ENCODE results near the gene CAP1.
"Not testable (repeated sequence)": the region's sequence is repeated elsewhere in the genome, so short reads cannot be mapped to it uniquely, and the experiment has no call there.

CAP1 gene

DNA sequence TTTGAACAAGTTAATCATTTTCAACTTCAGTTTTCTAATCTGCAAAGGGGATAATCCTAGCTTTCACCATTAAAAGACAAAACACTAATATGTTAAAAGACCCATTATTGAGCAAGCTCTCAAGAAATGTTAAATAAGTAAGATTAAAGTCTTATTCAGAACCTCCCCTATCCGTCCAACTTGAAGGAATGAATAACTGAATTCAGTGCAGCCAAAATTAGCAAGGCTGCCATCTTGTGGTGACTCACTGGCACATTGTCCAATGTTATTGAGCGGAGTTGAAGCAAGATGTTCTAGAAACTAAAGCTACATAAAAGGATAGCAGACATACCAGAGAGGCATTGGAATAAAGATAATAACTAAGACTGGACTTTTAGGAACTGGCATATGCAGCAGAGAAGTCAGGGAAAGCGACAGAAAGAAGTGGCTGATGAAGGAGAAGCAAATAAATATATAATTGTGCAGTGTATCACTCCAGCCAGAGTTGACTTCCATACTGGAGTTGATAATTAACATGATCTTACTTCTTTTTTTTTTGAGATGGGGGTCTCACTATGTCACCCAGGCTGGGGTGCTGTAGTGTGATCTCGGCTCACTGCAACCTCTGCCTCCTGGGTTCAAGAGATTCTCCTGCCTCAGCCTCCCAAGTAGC, 8.2 kb upstream of the CAP1 start:
- peak; percentile 78 for DNase-seq

DNA sequence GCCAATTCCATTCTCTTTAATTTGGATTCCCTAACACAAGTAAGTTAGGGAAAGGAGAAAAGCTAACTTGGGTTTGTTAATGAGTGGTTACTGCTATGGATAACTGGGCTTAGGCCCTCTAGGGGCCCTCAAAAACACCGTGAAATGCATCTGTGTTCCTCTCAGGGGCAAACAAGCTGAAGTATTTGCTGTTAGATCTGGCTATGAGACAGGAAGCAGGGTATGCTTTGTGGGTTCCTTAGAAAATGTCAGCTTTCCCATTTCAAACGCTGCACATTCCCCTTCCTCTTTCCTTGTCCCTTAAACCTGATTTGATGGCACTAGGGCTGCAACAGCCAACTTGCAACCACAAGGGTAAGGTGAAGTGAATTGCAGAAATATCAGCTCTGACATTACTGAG, 5.7 kb upstream of the CAP1 start:
- no peak for DNase-seq

DNA sequence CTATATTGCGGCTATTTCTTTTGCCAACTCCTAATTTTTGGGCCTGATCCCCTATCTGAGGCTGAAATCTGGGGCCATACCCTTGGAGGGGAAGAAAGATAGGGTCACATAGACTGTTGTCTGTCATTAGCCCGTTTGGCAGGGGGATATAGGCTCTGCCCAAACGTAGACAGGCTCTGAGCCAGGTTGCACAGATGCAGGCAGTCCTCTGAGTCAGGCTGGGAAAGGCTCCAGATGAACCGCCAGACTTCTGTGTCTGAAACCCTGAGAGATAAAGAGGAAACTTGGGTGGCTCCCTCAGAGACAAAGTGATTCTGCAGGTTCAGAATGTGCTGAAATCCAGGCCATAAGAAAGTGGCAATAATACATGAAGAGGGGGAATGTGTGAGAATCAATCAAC, 4.0 kb upstream of the CAP1 start:
- no peak for DNase-seq

DNA sequence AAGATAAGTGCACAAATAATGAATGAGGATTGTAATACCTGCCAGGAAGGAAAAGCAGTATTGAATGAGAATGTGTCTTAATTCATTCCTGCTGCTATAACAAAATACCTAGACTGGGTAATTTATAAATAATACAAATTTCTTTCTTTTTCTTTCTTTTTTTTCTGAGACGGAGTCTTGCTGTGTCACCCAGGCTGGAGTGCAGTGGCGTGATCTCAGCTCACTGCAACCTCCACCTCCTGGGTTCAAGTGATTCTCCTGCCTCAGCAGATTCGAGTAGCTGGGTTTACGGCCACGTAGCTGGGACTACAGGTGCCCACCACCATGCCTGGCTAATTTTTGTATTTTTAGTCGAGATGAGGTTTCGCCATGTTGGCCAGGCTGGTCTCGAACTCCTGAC, 3.3 kb upstream of the CAP1 start:
- not testable (repeated sequence) for DNase-seq

DNA sequence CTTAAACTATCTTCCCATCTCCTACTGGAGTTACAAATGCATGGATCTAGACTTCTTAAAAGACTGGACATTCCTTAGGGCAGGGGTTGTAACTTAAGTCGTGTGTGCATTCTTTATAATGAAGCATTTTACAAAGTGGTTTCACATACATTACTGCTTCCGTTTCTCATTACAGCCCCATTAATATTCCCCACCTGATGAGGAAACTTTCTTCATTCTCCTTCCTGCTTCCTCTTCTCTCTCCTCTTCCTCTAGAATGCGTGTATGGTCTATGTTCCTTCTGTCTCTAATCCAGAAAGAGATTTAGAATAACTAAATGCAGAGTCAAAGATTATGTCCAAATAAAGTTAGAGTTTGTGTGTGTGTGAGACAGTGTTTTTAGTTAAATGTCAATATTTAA, 1.8 kb upstream of the CAP1 start:
- no peak for DNase-seq

DNA sequence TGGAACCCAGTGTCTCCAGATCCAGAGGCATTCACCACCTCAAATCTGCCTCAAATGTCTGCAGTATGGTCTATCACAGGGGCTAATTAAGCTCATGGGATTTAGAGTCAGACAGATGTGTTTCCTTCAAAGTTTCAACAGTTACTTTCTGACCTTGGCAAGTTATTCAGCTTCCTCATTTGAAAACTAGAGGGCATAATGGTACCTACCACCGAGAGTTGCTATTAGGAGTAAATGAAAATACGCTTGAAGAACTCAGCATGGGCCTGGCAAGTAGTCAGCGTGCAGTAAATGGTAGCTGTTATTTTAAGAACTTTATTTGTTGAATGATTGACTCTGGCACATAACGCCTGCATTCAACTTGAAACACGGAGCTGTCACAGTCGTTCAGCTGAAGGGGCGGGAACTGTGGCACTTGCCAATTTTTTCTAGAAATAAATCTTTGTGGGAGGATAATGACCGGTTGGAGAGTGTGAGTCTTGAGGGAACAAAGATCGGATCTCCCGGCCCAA, 1.2 kb upstream of the CAP1 start:
- peak; percentile 75 for DNase-seq

DNA sequence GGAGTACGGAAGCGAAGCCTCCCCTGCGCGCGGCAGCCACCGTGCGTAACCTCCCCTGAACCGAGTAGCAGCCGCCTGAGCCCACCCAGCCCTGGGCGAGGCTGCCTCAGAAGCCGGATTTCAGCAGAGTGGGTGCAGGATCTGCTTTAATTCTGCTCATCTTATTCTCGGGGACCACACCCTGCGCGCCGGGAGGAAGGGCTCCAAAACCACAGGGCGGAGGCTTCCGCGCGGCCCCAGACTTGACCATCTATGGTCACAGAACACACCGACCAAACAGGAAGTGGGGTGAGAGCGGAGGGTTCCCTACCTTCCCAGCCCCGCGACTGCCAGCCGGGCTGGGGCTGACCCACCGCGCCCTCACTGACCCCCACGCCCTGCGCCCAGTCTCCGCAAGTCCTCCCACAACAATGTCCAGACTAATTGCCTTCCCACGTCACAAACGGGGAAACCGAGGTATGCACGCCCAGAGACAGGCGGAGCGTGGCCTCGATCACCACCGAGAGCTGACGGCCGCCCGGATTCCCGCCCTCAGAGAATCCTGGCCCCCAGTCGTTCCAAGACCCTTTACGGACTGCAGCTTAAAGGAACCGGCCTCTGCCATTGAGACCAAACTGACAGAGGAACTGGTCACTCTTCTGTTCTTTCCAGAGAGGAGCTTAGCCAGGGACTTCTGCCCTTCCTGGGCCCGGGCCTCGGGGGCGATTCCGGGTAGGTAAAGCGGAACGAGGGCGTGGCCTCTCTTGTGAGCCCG, 595 bp upstream of the CAP1 start:
- no peak for DNase-seq

DNA sequence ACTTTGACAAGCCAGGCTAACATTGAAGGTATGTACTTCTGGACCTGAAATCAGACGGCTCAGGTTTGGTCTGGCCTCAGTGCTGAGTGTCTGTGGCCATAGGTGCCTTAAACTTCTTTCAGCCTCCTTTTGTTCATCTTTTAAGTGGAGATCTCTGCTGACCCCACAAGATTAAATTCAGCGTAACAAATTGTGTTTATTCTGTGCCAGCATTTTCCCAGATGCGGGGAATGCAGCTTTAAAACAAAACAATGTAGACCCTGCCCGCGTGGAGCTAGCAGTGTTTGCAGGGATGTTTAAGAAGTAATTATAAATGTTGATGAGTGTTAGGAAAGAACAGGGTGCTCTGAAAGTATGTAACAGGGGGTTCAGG, 923 bp downstream of the CAP1 start:
- DNase-seq, result no peak

DNA sequence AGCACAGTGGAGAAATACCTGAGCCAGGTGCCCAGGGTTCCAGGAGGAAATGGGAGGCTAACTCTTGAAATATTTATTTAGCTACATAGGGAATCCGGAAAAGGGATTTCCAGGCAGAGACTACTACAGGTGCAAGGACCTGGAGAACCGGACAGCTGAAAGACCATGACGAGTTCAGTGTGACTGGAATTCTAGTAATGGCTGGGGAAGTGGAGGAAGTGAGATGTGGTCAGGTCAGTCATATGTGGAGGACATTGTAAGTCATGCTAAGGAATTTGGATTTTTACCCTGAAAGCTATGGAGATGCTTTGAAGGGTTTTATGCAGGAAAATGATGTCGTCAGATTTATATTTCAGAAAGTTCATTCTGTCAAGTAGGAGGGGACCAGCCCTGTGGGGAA, 1.8 kb downstream of the CAP1 start:
- DNase-seq, result no peak

DNA sequence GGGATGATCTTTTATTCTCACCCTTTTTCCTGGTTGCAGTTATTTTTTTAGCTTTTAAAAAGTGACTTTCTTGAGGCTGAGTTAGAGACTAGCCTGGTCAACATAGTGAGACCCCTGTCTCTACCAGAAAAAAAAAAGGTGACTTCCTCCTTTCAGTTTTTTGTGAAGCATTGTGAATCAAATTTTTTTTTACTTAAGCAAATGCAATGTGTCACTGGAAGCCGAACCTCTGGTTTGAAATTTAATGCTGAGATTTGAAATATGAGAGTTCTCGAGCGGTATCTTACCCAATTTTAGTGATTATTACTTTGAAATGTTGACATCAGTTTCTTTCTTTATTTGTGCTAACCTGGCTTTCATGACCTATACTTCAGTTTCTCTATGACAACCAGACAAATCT, 3.6 kb downstream of the CAP1 start:
- DNase-seq, result no peak

DNA sequence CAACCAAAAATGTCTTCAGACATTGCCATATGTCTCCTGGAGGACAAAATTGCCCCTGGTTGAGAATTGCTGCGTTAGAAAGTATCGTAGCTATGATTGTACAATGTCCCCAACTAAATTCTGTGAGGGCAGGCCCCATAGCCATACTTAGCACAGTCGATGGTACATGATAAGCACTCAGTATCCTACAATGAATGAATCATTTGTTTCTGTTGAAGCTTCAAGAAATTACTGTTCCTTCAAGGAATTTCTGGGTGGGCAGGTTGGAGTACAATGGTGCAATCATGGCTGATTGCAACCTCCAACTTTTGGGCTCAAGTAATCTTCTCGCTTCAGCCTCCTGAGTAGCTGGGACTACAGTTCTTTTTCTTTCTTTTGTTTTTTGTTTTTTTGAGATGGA, 4.7 kb downstream of the CAP1 start:
- no peak for DNase-seq

DNA sequence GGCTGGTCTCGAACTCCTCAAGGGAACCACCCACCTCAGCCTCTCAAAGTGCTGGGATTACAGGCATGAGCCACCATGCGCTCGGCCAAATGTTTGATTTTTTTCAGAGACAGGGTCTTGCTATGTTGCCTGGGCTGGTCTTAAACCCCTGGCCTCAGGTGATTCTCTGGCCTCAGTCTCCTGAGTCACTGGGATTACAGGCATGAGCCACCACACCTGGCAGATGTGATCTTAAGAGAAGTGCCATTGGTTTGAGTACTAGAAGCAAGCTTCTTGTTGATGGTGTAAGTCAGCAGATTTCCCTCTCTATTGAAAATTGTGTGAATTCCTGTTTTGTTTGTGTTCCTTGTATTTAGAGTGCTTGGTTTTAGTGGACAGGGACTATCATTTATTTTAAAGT, 5.2 kb downstream of the CAP1 start:
- no peak for DNase-seq

DNA sequence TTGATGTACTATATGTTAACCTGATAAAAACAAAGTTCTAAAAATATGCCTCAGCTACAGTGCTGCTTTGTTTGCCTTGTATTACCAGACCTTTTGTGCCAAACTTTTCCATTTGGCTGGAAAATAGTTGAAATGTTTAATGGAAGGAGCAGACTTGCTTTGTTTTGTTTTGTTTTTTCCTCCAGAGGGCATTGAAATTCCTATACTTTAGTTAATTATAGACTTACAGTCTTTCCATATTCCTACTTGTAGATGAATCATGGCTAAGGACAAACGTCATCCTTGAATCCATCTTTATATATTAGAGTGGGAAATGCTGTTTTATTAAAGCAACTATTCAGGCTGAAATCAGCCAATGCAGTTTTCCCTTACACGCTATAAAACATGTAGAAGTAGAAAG, 6.7 kb downstream of the CAP1 start:
- DNase-seq, result no peak

DNA sequence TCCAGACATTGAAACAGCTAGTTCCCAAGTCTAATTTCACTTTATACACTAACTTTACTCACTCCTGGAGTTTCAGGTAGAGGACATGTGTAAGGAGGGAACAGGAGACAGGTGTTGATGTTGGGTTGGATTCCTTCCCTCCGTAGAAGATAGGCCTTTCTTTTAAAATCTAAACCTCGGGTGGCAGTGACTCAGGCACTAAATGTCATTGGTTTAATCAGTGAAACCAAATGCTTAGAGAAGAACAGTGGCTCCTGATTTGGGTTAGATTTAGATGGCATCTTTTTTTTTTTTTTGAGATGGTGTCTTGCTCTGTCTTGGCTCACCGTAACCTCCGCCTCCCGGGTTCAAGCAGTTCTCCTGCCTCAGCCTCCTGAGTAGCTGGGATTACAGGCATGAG, 7.2 kb downstream of the CAP1 start:
- no peak for DNase-seq

DNA sequence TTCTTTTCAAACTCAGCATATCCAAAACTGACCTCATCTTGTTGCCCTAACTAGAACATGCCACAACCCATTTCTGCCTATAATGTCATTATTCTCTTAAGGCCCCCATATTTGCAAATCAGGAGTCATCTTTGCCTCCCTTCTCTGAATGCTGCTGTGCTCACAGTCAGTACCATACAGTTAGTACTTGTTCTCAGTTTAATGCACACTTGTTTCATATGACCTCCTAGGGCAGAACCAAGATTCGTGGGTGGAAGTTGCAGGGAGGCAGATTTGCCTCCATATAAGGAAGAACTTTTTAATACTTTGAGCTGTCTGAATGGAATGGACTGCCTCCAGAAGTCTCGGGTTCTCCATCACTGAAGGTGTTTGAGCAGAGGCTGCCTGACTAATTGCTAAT, 9.2 kb downstream of the CAP1 start:
- DNase-seq, result no peak

DNA sequence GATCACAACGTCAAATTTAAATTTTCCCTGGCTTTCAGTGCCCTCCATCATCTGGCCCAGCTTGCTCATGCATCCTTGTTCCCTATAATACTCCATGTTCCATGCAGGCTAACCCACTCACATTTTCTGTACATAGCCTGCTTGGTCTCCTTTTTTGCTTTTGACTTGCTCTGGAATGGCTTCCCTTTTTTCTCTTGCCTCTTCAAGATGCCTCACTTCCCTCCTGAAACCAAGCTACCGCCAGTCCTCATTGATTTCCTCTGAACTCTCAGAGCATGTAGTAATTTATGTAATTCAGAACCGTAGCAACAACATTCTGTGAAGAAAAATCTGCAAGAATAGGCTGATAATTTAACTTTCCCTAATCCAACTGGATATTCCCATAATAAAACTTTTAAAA, 10.3 kb downstream of the CAP1 start:
- no peak for DNase-seq

DNA sequence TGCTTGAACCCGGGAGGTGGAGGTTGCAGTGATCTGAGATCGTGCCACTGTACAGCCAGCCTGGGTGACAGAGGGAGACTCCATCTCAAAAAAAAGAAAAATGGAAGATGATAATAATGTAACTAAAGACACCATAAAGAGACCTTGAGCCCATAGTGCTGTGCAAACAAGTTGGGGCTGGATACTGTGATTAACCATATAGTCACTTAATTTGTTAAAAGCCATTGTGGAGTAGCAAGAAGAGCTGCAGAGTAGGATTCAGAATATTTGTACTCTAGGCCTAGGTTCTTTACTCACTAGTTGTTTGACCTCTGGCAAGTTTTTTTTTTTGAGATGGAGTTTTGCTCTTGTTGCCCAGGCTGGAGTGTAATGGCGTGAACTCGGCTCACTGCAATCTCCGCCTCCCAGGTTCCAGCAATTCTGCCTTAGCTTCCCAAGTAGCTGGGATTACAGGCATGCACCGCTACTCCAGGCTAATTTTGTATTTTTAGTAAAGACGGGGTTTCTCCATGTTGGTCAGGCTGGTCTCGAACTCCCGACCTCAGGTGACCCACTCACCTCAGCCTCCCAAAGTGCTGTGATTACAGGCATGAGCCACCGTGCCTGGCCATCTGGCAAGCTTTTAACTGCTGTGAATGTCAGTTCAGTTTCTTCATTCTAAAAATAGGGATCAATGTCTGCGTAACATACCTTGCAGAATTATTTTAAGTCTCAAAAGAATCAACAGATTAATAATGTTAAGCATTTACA, 12.8 kb downstream of the CAP1 start:
- DNase-seq, result no peak

DNA sequence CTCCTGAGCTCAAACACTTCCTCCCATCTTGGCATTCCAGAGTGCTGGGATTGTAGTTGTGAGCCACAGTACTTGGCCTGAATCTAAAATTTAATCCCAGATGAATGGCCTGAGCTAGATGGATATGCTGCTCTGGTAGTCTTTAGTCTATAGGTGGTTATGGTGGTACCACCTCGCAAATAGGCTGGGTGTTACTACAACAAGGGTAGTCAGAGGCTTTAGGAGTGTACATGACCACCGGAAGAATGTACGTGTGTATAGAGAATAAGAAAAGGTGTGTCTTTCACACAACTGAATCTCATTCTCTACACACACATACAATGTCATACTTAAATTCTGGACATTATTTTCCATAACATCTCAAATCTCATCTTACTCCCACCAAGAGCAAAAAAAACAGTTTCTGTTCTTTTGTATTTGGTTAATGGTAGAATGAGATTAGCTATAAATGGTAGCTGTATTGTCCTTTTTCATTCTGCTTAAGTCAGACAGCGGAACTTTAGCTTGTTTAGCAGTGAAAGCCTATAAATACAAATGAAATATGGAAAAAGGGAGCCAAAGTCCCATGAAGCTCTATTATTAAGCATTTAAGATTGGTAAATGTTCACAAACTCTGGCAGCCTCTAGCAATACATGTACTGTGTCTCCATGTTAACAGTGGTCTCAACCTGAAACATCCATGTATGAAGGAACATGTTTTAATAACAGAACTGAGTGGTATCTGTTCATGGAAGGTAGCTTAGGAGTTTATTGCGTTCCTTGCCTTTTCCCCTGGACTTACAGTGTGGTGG, 16.2 kb downstream of the CAP1 start:
- DNase-seq, result no peak

DNA sequence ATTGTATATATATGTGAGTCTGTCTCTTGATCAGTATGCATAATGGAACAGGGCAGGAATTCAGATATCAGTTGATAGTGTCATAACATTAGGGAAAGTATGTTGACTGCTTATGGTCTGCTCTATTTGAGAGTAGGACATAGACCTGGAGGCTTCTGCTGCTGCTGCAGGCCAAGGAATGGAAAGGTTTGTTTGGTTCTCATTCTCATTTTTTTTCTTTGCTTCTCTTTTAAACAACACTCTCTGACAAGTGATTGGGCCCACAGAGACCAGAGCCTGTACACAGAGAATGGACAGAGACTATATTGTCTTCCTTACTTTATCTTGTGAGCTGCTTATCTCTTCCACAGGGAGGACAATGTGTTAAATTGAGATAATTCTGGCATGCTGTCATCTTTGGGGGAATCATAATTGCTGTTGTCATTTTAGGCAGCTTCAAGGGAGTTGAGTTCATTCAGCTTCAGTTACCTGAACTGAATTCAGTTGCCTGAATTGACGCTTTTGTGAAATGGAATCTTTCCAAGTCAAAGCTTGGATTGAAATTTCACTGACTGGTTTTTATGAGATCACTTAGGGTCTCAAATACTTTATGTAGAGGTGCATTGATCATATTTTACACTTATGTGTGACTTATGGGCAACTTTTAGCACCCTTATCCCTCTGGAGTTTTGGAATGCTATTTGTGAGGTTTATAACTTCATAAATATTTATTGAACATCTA, 16.9 kb downstream of the CAP1 start:
- DNase-seq, result no peak

DNA sequence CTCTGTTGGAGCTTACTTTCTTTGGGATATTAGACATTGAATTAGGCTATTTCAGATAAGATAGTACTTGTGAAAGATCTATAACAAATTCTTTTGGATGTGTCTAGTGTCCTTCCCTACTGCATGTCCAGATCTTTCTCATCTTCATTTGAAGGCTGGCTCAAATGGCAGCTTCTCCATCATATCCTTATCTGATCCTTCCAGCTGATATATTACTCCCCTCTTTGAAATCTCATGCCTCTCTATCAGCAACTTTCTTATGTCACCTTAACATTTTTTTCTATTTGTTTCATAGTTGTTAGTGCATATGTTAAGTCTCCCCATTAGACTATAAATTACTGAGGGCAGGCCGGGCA, 17.5 kb downstream of the CAP1 start:
- no peak for DNase-seq

DNA sequence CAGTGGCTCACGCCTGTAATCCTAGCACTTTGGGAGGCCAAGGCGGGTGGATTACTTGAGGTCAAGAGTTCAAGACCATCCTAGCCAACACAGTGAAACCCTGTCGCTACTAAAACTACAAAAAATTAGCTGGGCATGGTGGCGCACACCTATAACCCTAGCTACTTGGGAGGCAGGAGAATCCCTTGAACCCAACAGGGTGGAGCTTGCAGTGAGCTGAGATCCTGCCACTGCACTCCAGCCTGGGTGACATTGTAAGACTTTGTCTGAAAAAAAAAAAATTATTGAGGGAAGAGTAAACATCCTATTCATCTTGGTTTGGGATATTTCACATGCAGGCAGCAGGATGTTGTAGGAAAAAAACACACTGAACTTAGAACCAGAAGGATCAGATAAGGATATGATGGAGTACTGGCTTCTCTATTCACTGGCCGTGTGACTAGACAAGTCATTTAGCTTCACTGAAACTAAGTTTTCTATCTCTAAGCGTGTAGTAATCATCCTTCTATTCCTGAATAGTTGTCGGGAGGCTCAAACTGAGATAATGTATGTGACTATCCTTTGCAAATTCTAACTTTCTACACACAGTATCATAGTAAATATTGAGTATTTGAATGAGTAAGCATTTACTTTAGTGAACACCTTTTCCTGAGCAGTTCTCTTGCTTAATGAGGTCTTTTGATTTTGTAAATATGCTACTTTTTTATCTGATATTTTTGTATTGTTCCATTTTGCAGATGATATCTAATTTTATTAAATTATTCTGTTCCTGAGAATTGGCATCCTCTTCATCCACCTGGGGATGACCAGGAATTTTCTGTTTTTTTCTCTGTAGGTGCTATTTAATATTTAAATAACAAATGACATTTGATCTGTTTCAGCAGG, 18.2 kb downstream of the CAP1 start:
- DNase-seq, result no peak
